Stimulated activated CD4-positive, alpha-beta T cell treated with anti-CD3 and anti-CD28 coated beads, Interleukin-4, amount 100 ng/mL, for 4 hours (primary cell): ENCODE data around the gene PGLYRP1.

Experiments used
- DNase-seq, 2 experiments: peaks; one replicate each; pipeline ENCODE4 v3.0.0-alpha.2; 2020

Gene PGLYRP1, protein sequence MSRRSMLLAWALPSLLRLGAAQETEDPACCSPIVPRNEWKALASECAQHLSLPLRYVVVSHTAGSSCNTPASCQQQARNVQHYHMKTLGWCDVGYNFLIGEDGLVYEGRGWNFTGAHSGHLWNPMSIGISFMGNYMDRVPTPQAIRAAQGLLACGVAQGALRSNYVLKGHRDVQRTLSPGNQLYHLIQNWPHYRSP

DNA sequence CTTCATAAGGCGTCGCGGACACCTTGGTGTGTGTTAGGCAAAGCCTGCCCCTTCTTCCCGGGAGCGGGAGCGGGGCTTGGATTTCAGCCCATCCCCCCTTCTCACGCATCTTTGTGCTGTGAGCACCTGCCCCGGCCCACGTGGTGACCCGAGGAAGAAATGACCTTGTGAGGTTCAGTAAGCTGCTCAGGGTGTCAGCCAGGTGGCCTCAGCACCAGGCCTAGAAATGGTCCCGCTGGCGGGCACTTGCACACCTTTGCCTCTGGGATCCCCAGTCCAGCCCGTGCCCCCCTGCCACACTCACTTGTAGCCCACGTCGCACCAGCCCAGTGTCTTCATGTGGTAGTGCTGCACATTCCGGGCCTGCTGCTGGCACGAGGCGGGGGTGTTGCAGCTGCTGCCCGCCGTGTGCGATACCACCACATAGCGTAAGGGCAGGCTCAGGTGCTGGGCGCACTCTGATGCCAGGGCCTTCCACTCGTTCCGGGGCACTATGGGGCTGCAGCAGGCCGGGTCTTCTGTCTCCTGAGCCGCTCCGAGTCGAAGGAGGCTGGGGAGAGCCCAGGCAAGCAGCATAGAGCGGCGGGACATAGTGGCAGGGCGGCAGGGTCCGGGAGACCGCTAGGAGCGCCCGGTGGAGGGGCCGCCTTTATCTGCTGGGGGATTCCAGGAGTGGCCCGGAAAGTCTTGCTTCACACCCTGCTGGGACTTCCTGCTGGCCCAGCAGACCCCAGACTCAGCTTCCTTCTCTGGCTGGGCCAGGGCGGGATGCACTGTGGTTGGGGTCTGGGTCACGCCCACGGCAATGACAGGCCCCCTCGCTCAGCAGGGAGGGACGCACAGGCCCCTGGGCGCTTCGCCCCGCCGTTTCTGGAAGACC is at the start of gene PGLYRP1:
TSS of gene PGLYRP1 (minus strand) at position 623 of the 880 bp plus-strand sequence. CDS start at position 591, 32 bp downstream.
- DNase-seq: no peak

DNA sequence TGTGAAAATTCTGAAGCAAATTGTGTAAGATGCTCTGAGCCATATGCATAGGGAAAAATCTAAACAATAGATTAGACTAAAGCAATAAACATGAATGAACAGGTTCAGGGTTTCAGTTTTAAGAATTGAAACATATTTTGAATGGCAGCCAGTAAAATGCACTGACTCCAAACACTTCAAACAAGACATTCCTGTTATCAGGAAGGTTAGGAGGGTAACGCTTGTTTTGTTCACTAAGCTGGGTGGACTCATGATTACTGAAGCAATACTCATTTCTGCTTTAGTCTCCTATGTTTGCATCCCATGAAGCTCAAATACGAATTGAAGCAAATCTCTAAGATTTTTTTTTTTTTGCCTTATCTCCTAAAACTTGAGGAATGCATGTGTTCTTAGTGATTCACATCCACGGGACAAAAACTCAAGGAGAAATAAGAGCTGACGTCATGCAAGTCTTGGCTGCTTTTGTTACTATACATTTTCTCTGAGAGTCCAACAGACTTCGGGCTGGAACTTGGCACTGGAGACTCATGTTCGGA is 47.0 kb upstream of the PGLYRP1 start:
- DNase-seq: no peak

DNA sequence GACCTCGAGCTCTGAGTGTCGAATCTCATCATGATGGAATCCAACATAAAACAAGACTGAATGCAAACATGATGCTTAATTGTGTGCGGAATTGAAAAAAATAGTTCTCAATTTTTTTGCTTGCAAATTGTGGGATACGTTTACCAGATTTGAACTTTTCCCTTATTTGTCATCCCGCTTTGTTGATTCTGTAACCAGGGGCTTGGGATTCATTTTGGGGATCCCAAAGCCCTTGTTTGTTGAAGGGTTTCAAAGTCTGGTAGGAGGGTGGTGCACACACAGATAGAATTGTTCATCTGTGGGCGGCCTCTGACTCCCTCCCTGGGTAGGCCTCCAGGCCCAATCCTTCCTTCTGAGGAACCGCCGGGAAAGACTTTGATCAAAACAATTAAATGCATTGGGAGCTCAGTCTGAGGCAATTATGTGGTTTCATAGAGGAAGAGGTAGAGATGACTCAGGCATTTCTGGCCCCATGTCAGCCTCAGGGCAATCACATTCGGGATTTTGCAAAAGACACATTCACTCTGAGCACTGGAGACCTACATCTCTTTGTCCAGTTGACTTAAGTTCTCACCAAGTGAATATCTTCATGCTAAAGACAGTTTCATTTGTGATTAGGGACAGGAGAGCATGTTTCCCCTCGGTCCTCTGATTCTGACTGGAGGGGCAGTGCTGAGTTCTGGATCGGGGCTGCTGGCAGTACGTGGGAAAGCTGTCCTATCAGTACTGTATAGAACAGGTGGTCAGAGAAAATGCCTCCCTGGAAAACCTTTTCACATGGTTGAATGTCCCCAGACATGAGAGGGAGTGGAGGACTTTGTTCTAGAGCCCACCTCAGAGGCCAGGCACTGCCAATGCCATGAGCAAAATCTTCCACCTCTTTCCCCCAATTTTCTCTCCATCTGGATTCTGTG is 45.7 kb upstream of the PGLYRP1 start:
- DNase-seq: no peak

DNA sequence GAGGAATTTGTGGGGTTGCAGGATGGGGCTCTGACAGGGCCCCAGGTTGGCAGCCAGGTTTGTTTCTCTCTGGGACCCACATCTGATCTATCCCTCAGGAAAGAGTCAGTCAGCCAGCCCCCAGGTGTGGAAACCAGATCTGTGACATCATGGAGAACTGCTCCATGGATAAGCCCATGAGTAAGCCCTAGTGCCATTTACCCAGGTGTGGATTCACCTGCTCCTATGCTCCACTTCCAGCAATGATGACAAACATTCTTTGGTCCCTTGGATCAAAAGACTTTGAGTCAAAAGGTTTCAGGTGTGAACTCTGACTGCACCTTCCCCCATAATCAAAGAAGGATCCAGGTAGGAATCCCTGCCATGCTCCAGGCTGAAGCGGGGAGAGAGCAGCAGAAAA is 44.8 kb upstream of the PGLYRP1 start:
- DNase-seq: no peak

DNA sequence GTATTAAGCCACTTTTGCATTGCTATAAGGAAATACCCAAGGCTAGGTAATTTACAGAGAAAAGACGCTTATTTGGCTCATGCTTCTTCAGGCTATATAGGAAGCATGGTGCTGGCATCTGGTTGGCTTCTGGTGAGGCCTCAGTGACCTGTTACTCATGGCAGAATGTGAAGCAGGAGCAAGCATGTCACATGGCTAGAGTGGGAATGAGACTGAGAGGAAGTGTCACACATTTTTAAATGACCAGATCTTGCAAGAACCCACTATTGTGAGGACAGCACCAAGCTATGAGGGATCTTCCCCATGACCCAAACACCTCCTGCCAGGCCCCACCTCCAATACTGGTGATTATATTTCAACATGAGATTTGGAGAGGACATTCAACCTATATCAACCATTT is 43.6 kb upstream of the PGLYRP1 start:
- DNase-seq: no peak

DNA sequence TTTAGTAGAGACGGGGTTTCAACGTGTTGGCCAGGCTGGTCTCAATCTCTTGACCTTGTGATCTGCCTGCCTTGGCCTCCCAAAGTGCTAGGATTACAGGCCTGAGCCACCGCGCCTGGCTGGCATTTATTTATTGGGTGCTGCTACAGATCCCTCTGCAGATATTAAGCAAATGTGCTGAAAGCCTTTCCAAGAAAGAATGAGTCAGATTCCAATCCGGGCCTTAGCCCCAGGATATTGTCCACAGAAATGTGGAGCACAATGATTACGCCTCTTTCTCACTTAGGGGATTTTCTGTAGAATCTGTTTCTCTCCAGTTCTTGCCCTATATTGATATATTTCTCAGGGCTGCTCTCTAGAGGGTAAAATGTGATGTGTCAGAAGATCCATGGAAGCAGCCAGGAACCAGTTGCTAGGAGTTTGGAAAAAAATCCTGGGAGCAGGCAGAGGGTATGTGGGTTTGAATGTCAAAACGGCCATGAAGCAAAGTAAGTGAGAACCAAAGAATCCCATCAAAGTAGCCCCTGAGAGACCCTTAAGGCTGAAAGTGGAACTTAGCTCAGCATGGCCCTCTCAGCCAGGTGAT is 42.7 kb upstream of the PGLYRP1 start:
- DNase-seq: no peak

DNA sequence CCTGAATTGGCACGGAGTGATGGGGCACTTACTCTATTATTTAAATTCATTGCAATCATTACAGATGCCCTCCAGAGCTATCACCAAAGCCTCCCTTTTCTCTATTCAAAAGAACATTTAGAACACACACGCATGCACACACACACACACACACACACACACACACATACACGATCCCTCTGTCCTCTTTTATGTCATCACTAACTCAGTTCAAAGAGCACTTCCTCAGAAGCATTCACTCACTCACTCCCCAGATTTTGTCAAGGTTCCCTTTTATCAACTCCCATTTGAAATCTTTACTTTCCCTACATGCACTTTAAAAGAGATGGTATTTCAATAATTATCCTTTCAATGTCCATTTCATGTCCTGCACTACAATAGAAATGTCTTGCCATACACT is 40.3 kb upstream of the PGLYRP1 start:
- no peak for DNase-seq

DNA sequence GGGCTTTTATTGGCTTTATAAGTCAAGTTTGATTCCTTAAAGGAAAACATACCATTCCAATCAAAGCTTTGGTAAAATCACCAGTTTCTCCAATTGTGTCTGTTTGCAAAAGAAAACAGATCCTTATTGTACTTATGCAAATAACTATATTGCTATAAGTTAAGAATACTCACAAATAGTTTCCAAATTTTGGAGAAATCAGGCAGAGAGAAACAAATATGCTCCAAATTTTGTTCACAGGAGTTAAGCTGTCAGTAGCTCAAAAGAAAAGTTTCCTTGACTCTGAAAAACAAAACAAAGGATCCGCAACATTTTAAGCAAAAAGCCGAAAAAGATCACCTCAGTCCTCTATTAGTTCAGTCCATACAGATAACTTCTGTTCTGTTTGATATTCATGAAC is 37.2 kb upstream of the PGLYRP1 start:
- no peak for DNase-seq

DNA sequence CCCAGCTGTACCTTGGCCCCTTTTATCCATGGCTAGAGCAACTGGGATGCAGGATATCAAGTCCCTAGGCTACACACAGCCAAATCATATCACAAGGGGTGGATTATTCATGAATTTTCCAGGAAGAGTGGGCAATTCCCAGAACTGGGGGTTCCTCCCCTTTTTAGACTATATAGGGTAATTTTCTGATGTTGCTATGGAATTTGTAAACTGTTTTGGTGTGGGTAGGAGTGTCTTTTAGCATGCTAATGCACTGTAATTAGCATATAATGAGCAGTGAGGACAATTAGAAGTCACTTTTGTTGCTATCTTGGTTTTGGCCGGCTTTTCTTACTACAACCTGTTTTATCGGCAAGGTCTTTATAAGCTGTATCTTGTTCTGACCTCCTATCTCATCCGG is 35.9 kb upstream of the PGLYRP1 start:
- DNase-seq: no peak

DNA sequence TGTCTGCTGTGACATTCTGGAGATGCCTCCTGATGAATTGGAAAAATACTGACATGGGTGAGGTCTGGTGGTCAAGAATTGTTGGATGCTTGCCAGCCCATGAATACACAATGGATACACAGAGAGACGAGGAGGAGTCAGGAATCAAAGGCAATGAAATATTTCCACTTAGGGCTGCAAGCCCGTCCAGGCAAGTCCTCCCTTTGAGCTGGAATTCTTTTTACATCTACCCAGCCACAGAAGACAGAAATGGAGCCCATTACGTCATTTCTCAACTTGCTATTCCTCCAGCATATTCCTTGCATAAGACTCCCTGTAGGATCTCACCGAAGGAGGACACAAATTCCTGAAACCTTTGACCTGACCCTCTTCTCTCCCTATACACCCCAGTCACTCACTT is 33.7 kb upstream of the PGLYRP1 start:
- DNase-seq: no peak

DNA sequence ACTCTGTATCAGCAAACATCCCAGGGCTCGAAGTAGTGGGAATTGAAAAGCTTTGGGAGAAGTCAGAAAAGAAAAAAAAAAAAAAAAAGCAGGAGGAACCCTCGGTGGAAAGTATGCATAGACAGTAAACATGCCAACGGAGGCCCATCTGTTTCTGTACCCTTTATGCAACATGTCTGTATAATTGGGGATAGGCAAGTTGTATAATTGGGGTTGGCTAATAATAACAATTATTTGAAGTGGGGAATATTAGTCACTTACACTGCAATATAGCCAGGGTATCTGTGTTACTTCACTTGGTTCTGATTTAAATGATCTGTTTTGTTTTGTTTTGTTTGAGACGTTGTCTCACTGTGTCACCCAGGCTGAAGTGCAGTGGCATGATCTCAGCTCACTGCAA is 30.0 kb upstream of the PGLYRP1 start:
- no peak for DNase-seq

DNA sequence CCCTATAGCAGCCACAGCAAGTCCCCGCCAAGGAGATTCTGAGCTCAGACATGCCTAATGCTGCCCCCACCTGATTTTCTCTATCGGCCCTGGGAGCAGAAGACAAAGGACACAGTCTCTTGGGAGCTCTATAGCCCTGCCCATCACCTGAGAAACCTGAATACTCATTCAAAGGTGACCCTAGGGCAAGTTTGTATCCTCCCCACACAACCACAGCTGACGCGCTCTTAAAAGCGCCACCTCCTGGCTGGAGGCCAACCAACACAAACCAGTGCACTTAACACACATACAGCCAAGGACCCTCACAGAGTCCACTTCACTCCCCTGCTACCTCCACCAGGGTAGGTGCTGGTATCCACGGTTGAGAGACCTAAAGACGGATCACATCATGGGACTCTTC is 26.7 kb upstream of the PGLYRP1 start:
- DNase-seq: no peak

DNA sequence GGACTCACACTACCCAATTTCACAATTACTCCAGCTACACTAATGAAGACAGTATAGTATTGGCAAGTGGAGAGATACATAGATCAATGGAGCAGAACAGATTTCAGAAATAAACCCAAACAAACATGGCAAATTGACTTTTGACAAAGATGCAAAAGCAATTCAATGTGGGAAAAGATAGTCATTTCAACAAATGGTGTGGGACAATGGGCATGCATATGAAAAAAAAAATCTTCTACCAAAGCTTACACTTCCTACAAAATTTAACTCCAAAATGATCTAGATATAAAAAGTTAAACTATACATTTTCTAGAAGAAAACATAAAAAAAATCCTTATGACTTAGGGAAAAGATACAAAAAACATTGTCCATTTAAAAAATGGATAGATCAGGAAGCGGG is 20.7 kb upstream of the PGLYRP1 start:
- DNase-seq: no peak

DNA sequence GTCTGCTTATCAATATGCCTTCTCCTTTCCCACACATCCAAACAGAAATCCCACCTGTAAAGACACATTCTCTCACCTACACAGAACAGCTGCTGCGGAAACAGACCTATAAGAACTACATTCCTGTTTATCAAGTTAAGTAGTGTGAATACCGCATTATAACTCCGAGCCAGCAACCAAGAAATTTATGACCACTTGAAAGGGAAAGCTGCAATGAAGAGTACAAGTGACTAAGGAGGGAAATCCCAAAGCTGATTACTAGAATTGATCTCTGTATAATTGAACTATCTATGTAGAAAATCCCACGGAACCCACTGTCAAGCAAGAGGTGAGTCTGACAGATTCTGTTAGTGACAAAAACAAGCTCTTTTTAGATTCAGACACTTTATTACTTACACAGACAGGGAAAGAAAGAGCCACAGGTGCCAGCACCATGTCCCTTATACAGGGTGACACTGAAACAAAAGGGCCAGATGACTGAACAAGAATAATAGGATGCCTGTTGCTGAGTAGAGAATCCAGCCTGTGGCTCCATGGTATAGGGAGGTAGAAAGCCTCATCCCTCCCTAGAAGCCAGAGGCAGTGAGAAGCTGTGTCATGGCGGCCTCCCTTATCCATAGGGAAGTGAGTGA is 19.5 kb upstream of the PGLYRP1 start:
- no peak for DNase-seq

DNA sequence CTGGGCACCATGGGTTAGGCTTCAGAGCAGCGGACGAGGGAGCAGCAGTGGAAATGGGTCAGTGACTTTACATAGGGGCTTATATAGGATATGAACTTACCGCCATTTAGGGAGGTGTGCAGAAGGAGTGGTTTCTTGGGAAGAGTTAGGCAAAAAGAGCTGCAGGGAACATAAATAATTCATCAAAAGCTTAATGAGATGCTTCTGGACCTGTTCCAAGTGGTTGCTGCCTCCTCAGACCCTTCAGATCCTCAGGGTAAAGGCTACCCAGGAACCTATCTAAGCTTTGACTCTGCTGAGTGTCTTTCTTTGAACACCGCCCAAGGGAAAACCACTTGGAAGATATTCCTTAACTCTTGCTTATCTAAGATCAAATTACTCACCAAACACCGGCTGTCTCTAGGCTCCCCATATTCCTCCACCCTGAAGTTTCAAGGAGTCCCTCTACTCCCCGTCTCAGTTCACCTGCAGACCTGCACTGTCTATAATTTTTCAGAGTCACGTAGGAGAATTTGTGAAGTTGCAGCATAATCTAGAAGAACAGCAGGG is 18.2 kb upstream of the PGLYRP1 start, which contains the start of gene IGFL4:
TSS of gene IGFL4 (minus strand) at position 51 of the 549 bp plus-strand sequence. CDS start at position 11, 40 bp downstream.
- no peak for DNase-seq

DNA sequence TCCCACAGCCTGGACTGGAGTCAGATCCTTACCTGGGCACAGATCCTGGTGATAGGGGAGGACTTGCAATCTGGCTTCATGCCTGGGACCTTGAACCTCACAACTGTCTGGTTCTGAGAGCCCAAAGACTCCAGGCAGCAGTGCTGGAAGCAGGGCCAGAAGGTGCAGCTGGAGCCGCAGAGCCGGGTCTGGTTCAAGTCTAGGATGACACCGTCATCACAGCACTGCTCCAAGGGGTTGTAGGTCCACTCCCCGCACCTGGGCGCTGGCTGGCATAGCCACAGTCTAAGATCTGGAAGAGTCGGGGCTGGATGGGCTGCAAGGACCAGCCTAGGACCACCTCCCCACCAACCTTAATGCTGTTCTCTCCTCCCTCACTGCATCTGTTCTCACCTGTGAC is 17.3 kb upstream of the PGLYRP1 start:
- no peak for DNase-seq

DNA sequence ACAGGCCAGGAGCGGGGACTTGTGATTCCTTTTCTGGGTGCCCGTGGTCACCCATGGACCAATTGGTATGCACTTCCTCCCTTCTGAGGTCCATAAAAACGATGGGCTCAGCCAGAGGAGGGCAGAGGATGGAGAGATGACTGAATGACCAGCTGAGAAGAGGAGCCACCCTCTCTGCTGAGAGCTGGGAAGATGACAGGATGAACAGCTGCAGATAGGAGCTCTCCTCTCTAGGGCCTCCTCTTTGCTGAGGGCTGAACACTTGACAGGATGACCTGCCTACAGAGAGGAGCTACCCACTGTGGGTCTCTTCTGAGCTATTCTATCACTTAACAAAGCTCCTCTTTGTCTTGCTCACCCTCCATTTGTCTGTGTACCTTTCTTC is 13.9 kb upstream of the PGLYRP1 start:
- DNase-seq: no peak

DNA sequence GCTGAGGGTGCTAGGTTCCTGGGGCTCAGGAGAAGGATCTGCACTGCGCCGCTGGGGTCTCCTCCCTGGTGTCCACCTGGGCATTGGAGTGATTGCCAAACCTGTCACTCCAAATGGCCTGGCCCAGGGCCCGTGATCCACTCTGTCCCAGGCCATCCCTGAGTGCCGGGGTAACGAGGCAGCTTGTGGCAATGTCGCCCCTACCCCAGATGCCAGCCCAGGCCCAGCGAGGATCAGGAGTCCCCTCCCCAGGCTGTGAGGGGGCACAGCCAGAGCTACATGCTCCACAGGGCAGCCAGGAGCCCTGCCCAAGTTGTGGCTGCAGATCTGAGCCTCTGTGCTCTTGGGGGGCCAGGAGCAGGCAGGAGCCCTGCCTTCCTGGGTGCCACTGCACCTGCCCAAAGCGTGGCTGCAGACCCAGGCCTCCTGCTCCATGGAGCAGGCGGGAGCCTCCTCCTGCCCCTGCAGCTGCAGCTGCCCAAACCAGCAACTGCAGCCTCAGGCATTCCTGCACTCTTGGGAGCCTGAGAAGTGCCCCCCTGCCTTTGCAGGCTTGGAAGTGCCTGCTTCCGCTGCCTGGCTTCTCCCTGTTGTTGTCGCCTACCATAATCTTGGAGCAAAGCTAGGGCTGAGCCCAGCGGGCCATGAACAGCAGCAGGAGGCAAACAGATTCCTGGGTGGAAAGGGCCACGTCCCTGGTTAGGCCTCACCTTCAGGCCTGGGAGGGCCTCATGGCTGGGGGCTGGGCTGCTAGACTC is 13.3 kb upstream of the PGLYRP1 start:
- DNase-seq: no peak

DNA sequence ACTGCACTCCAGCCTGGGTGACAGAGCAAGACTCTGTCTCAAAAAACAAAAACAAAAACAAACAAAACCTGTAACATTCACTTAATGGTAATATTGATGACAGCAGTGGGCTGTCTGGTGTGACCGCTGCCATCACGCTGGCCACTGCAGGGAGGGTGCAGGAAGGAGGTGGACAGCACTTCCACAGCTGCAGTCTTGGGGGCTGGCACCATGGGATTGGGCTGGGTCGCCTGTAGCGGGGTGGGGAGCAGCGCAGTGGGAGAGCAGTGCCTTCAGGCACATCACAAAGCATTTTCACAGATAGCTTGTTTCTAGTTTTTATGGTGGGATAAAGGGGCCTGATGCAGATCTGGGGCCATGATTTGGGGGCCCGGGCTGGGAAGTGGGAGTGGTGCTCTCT is 12.7 kb upstream of the PGLYRP1 start:
- DNase-seq: no peak

DNA sequence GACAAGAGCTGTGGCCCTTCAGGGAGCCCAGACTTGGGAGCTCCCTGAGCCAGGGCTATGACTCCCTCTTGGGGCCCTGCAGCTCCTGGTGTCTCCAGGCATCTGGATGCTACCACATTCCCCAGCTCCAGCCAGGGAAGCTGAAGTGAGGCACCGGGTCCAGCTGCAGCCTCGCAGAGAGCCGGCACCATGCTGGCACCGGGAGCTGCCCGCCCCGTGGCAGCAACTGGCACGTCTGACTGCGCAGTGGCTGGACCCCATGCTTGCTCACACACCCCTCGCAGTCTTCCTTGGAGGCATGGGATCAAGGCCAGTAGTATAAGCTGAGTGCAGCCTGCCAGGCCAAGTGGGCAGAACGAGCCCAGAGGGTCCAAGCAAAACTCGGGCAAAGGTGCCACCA is 10.5 kb upstream of the PGLYRP1 start:
- DNase-seq: no peak

DNA sequence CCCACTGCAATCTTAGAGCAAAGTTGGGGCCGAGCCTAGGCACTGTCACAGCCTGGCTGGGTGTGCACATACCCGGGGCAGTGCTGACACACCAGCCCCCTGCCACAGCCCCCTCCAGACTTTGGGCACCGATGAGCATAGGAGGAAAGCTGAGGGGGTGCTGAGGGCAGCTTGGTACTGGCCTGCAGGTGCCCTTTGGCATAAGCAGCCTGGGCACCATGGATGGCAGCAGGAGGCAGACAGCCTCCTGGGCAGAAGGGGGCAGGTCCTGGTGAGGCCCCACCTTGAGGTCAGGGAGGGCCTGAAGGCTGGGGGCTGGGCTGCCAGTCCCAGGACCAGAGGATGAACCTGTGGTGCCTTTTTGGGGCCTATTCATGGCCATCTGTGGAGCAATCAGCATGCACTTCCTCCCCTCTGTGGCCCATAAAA is 9.8 kb upstream of the PGLYRP1 start:
- no peak for DNase-seq
